DMS 273 treated with DMSO at 0.1 percent for 48 hours (cell line): Measurements from ENCODE around the gene EIF4B.

Experiments
- DNase-seq: peaks from one replicate; lab custom pipeline; 2025; lab: John Stamatoyannopoulos, UW

EIF4B gene

DNA sequence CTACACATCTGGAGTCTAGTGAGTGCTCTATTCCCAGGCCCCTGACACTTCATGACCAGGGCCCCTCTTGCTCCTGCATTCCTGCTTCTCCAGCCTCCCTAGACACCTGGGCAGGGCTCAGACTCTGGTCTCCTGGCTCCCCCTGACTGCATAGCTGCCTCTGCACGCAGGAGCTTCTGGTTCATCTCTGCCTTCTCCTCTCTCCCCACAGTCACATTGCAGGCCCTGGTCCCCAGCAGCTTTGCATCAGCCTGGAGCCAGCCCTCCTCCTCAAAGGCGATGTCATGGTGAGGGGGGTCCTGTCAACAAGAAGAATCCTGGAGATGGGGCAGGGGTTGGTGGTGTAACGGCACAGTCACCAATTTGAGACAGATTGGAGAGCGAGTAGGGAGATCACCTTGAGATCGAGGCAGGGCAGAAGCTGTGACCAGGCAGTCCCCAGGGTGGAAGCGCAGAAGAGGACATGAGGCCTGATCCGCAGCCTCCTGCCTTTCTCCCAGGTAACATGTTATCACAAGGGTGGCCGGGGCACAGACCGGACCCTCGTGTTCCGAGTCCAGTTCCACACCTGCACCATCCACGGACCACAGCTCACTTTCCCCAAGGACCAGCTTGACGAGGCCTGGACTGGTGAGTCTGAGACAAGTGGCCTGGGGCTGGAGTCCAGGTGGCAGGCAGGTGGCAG is 51.7 kb downstream of the EIF4B start:
- DNase-seq: no peak

DNA sequence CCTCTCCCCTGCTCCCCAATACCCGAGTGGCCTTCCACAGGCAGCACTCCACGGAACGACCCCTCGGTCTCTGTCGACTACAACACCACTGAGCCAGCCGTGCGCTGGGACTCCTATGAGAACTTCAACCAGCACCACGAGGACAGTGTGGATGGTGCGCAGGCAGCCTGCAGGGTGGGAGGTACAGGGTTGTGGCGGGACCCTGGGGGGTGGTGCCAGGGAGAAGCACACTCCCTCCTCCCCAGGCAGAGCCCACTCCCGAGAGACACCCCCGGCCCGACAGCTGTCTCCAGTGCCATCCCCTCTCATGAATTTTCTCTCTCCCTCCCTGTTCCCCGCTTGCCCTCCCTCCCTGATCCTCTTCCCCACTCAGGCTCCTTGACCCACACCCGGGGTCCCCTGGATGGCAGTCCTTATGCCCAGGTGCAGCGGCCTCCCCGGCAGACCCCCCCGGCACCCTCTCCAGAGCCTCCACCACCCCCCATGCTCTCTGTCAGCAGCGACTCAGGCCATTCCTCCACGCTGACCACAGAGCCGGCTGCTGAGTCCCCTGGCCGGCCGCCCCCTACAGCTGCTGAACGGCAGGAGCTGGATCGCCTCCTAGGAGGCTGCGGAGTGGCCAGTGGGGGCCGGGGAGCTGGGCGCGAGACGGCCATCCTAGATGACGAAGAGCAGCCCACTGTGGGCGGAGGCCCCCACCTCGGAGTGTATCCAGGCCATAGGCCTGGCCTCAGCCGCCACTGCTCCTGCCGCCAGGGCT is 52.6 kb downstream of the EIF4B start:
- DNase-seq: no peak

DNA sequence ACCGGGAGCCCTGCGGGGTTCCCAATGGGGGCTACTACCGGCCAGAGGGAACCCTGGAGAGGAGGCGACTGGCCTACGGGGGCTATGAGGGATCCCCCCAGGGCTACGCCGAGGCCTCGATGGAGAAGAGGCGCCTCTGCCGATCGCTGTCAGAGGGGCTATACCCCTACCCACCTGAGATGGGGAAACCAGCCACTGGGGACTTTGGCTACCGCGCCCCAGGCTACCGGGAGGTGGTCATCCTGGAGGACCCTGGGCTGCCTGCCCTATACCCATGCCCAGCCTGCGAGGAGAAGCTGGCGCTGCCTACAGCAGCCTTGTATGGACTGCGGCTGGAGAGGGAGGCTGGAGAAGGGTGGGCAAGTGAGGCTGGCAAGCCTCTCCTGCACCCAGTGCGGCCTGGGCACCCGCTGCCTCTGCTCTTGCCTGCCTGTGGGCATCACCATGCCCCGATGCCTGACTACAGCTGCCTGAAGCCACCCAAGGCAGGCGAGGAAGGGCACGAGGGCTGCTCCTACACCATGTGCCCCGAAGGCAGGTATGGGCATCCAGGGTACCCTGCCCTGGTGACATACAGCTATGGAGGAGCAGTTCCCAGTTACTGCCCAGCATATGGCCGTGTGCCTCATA is 53.3 kb downstream of the EIF4B start:
- DNase-seq: no peak

DNA sequence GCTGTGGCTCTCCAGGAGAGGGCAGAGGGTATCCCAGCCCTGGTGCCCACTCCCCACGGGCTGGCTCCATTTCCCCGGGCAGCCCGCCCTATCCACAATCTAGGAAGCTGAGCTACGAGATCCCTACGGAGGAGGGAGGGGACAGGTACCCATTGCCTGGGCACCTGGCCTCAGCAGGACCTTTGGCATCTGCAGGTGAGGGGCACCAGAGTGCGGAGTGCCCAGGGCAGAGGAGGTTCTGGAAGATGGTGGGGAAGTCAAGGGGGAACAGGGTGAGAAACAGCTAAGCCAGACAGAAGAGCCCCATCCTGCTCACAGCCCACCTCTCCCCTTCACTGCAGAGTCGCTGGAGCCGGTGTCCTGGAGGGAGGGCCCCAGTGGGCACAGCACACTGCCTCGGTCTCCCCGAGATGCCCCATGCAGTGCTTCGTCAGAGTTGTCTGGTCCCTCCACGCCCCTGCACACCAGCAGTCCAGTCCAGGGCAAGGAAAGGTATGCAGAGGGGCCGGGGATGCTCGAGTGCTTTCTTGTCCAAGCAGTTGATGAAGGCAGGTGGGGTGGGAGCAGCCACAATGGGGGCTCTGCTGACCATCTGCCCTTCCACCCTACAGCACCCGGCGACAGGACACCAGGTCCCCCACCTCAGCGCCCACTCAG is 53.9 kb downstream of the EIF4B start:
- no peak for DNase-seq

DNA sequence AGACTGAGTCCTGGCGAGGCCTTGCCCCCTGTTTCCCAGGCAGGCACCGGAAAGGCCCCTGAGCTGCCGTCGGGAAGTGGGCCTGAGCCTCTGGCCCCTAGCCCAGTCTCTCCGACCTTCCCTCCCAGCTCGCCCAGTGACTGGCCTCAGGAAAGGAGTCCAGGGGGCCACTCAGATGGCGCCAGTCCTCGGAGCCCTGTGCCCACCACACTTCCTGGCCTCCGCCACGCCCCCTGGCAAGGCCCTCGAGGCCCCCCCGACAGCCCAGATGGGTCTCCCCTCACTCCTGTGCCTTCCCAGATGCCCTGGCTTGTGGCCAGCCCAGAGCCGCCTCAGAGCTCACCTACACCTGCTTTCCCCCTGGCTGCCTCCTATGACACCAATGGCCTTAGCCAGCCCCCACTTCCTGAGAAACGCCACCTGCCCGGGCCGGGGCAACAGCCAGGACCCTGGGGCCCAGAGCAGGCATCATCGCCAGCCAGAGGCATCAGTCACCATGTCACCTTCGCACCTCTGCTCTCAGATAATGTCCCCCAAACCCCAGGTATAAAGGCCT is 54.5 kb downstream of the EIF4B start:
- no peak for DNase-seq

DNA sequence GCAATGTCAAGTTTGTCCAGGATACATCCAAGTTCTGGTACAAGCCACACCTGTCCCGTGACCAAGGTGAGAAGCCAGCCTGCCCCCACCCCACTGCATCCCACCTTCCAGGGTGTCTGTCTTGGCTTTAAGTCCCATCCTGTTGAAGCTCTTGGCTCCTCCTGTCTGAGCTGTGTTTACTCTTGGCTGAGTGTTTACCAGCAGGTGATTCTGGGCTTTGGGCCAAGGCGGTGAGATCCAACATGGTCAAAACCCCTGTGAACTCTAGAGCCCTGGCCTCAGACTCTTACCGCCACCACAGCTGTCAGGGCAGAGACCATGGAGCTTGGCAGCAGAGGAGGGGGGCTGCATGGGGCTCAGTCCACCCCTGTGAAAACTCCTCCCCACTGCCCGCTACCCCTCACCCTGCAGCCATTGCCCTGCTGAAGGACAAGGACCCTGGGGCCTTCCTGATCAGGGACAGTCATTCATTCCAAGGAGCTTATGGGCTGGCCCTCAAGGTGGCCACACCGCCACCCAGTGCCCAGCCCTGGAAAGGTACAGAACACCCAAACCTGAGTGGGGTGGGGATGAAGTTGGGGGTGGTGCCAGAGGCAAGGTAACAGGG is 55.3 kb downstream of the EIF4B start:
- DNase-seq: no peak

DNA sequence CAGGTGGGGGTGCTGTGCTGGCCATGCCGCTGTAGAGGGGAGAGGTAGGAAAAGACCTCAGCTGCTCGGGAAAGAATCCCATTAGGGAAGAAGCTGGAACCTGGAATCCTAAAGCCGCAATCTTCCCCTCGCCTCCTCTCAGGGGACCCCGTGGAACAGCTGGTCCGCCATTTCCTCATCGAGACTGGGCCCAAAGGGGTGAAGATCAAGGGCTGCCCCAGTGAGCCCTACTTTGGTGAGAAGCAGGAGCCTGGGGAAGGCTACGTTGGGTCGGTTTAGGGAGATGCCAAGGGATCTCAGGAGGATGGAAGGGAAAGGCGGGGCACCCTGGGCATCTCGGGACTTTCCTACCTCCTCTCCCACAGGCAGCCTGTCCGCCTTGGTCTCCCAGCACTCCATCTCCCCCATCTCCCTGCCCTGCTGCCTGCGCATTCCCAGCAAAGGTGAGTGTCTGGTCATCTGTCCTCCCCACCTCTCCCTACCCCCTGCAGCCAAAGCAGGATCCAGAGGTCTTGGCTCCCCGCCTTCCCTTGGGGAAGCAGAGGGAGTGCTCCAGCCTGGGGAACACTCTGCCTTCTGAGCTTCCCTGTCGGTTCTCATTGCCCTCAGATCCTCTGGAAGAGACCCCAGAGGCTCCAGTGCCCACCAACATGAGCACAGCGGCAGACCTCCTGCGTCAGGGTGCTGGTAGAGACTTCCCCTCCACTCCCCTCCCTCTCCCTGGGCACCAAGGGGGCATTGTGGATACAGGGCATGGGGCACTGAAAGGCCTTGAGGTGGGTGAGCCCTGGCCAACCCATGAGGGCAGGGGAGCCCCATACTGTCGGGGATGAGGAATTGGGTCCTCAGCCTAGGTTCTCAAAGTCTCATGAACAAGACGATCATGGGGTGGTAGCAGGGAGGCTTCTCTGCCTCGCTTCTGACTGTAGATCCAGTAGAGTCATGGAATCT is 56.0 kb downstream of the EIF4B start:
- DNase-seq: no peak

DNA sequence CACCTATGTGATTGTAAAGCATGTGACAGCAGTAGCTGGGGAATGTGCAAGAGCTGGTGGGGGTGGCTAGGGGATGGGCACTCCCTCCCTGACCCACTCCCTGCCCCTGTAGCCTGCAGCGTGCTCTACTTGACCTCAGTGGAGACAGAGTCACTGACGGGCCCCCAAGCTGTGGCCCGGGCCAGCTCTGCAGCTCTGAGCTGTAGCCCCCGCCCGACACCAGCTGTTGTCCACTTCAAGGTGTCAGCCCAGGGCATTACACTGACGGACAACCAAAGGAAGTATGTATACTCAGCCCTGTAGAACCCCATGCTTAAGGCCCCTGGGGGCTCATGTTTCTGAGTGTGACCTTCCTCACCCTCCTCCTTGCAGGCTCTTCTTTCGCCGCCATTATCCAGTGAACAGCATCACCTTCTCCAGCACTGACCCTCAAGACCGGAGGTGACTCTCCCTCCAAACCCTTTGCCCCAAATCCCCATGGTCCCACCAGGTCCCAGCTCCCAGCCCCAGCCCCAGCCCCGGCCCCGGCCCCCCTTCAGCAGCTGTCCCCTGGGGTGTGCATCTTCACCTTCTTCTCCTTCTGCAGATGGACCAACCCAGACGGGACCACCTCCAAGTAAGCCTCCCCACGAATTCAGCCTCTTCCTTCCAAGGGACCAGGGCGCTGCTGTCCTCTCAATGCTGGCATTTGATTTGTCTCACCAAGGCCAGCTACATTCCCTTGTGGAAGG is 56.9 kb downstream of the EIF4B start:
- no peak for DNase-seq

DNA sequence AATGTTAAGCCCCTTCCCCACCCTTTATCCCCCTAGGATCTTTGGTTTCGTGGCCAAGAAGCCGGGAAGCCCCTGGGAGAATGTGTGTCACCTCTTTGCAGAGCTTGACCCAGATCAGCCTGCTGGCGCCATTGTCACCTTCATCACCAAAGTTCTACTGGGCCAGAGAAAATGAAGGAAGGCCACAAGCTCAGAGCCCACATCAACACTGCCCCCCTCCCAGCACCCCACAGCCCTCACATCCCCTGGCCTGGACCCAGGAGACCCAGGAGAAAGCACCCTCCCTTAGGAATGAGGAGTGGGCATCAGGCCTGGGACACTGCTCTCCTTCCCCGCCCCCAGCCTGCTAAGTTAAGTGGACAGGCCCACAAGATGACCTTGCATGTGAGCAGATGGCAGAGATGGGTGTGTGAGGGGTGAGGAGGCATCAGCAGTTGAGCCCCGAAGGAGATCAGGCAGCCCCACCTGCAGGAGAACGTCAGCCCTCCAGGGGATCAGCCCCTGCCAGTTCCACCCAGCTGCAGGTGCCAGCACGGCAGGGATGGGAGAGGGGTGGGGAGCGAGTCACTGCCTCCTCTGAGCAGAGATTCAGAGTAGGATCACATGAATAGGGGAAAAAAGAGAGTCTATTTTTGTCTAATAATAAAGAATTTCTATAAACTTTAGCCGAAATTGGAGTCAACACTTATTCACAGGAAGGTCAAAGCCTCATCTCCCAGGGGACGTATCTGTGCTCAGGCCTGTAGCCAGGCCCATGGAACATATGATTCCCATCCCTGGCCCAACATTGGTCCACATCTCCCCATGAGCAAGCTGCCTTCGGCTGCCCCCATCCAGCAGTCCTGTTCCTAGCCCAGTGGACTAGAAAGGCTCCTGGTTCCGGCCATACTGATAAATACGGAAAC is 57.7 kb downstream of the EIF4B start:
- DNase-seq: no peak

DNA sequence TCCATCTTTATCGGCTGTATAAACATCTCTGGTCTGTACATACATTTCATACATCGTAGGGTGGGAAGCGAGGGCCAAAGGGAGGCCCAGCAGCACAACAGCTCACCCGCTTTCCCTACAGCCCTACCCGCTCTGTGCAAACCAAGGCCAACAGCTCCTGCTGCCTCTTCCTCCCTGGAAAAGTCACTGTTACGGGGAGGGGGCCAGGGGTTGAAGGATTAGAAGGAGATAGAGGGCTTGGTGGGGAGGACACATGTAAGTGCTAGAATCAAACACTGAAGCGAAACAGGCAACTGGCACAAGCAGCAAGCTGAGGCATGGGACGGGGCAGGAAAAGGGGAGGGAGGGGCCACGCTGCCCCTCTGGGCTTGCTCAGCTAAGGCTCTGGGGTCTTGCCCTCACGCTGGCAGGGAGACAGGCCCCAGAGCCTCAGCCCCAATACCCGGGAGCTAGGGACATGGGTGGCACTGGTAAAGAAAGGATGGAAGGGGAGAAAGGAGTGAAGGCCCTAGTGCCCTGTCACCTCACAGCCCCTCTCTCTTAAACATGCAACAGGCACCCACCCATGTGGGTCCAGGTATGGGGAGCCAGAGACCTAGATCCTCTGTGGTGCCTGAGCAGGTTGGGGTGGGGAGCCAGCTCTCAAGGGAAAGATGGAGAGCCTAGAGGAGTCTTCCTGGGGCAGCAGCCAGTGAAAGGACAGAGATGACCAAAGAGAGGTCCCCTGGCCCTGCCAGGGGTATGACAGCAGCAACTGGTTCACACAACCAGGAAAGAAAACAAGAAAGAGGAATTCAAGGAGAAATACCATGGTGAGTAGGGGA is 58.6 kb downstream of the EIF4B start:
- DNase-seq: no peak

DNA sequence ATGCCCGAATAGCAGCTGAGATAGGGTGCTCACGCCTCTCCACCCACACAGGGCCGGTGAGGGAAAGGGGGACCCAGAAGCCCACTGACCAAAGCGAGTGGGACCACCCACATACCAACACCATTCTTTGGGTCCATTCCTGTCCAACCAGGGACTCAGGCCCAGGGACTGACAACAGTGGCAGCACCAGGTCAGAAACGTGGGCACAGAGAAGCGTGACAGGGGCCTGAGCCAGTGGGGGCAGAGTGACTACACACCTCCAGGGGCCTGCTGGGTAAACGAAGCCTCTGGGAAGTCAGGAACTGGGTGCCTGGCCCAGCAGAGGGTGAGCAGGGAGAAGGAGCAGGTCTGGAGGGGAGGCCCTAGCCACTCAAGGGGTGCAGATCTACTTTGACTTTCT is 59.2 kb downstream of the EIF4B start:
- no peak for DNase-seq

DNA sequence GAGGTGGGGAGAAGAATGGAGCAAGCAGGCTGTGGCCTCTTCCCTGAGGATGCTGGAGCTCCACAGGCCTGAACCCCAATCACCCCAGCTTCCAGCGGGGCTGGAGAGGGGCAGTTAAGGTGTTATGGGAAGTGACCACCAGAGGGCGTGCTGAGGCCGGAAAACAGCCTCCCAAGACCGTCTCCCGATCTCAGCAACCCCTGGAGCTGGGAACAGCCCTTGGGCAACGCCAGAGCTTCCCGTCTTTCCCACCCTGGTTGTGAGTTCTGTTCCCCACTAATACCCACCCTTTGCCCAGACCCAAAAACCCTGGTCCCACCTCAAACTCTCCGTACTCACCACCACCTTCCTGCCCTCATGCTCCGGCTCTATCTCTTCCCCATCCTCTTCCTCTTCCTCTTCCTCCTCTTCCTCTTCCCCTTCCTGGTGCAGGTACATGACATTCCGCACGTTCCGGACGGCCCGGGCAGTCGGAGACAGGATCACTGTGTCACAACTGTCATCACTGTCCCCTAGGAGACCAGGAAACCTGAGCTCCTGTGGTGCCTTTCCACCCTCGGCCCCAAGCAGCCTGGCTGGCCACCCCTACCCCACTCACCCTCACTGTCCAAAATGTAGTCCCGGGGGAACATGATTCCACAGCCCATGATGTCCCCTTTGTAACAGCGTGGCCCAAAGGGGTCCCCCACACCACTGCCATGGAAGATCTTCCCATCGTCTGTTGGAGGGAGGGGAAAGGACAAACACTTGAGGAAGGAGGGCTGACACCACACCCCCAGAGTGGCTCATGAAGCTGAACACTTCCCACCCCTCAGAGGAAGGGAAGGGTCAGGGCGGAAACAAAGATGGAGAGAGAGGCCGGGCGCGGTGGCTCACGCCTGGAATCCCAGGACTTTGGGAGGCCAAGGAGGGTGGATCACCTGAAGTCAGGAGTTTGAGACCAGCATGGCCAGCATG is 60.0 kb downstream of the EIF4B start:
- no peak for DNase-seq

DNA sequence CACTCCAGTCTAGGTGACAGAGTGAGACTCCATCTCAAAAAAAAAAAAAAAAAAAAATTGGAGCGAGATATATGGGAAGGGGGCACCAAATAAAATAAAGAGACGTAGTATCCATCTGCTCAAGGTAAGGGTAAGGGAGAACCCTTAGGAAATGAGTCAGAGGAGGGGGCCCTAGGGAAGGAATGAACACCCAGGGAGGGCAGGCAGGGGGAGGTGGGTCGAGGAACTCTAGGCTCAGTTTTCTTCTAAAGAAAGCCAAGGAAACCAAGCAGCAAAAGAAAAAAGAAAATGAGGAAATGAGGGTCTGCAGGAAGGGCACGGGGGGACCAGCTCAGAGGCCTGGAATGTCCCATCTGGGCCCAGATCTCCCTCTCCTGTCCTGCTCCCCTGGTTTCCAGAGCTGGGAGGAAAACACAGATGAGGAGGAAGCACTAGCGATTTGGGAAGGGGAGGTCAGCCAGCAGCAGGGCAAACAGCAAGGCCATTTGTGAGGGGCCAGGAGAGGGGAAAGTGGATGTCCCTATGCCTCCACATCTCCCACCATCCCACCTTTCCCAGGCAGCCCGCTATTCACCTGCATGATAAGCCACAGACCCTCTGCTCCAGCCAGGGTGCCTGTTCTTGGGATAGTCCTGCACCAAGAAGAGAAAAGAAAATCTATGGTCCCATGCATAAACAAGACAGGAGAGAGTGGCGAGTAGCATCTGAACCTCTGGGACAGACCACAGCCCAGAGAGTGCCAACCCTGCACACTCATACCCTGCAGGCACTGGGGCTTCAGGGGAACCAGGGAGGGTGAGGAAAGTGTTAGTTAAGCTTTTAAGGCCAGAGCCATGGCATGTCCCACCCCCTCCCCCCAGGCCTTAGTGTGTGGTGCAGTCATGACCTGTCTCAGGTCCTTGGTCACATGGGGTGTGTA is 61.1 kb downstream of the EIF4B start:
- DNase-seq: no peak

DNA sequence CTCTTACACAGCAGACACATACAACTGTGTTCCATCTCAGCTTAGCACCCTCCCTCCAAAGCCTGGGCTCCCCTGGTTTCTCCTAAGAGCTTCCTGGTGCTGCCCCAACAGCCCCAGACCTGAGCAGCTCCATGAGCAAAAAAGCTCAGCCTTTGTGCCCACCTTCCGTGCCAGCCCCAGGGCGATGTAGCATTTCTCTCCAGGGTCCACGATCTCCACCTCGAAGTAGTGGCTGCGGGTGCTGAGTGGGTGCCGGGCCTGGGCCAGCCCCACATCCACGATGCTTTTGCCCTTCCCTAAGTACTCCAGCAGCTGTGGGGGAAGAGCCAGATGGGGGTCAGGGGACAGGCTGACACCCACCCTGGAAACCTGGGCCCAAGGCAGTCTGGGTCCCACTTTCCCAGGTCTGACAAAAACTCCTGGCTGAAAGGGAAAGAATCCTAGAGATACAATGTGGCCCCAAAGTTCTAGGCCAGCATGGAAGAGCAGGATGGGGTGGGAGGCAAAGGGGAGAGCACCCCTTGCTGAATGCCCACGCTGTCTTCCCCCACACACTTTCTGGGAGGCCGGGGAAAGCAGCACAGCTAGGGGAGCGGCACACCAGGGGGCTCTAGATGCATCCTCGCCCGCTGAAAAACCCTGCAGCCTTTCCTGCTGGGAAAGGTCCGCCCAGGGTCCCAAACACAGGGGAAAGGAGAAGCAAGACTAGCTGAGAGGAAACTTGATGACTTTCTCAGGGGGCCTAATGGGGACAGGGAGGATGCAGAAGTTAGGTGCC is 61.9 kb downstream of the EIF4B start:
- no peak for DNase-seq
